Measurements from ENCODE around the gene CLCN7.
A peak's percentile ranks its signal among the peaks of the same experiment; 100 is the strongest.

The CLCN7 gene

GRCh38 chr16:1460602-1461138 is 14.2 kb downstream of the CLCN7 start:
- DNase-seq (ENCODE audit: low spot score in 2 of 2), result no peak
- no peak overlapping the region for H3K27ac Mint-ChIP-seq (ENCODE audit: low read depth)
- H3K9me3 Mint-ChIP-seq, result no peaks in the 10 kb centered on the region
- no peak for ATAC-seq (replicated peaks; ENCODE audit: extremely low read depth, poor library complexity, severe bottlenecking)
- H3K36me3 Mint-ChIP-seq (ENCODE audit: insufficient read depth), result peaks cover 9% of the 10 kb centered on the region
- no peaks in the 10 kb centered on the region for H3K27me3 Mint-ChIP-seq
- H3K4me3 Mint-ChIP-seq, result no peak overlapping the region
- no peaks in the 10 kb centered on the region for H3K4me1 Mint-ChIP-seq

- H3K36me3 Mint-ChIP-seq (ENCODE audit: insufficient read depth), result peaks cover 7% of the 10 kb centered on the region
- H3K4me3 Mint-ChIP-seq, result no peak overlapping the region
- H3K27ac Mint-ChIP-seq (ENCODE audit: low read depth), result no peak overlapping the region
Measured at GRCh38 chr16:1459967-1460366, 14.9 kb downstream of the CLCN7 start.

GRCh38 chr16:1458977-1459341 is 15.9 kb downstream of the CLCN7 start:
- H3K27ac Mint-ChIP-seq (ENCODE audit: low read depth), result peak overlapping the region; percentile 81
- H3K9me3 Mint-ChIP-seq, result no peaks in the 10 kb centered on the region
- ATAC-seq (replicated peaks; ENCODE audit: extremely low read depth, poor library complexity, severe bottlenecking), result peak; percentile 24
- no peaks in the 10 kb centered on the region for H3K27me3 Mint-ChIP-seq
- H3K36me3 Mint-ChIP-seq (ENCODE audit: insufficient read depth), result peaks cover 7% of the 10 kb centered on the region
- no peak for DNase-seq (ENCODE audit: low spot score in 2 of 2)
- no peak overlapping the region for H3K4me3 Mint-ChIP-seq
- no peaks in the 10 kb centered on the region for H3K4me1 Mint-ChIP-seq

More at GRCh38 chr16:1459967-1460366, 14.9 kb downstream of the CLCN7 start:
- no peaks in the 10 kb centered on the region for H3K4me1 Mint-ChIP-seq
- ATAC-seq (replicated peaks; ENCODE audit: extremely low read depth, poor library complexity, severe bottlenecking) (no peak), DNase-seq (ENCODE audit: low spot score in 2 of 2) (no peak)
- H3K27me3 Mint-ChIP-seq, result no peaks in the 10 kb centered on the region
- no peaks in the 10 kb centered on the region for H3K9me3 Mint-ChIP-seq

GRCh38 chr16:1458336-1458976 is 16.4 kb downstream of the CLCN7 start:
- H3K4me3 Mint-ChIP-seq, result no peak overlapping the region
- no peaks in the 10 kb centered on the region for H3K4me1 Mint-ChIP-seq
- no peaks in the 10 kb centered on the region for H3K27me3 Mint-ChIP-seq
- peaks cover 10% of the 10 kb centered on the region for H3K36me3 Mint-ChIP-seq (ENCODE audit: insufficient read depth)
- ATAC-seq (replicated peaks; ENCODE audit: extremely low read depth, poor library complexity, severe bottlenecking) (no peak), DNase-seq (ENCODE audit: low spot score in 2 of 2) (no peak)
- H3K27ac Mint-ChIP-seq (ENCODE audit: low read depth), result peak overlapping the region; percentile 81
- H3K9me3 Mint-ChIP-seq, result no peaks in the 10 kb centered on the region

DNA sequence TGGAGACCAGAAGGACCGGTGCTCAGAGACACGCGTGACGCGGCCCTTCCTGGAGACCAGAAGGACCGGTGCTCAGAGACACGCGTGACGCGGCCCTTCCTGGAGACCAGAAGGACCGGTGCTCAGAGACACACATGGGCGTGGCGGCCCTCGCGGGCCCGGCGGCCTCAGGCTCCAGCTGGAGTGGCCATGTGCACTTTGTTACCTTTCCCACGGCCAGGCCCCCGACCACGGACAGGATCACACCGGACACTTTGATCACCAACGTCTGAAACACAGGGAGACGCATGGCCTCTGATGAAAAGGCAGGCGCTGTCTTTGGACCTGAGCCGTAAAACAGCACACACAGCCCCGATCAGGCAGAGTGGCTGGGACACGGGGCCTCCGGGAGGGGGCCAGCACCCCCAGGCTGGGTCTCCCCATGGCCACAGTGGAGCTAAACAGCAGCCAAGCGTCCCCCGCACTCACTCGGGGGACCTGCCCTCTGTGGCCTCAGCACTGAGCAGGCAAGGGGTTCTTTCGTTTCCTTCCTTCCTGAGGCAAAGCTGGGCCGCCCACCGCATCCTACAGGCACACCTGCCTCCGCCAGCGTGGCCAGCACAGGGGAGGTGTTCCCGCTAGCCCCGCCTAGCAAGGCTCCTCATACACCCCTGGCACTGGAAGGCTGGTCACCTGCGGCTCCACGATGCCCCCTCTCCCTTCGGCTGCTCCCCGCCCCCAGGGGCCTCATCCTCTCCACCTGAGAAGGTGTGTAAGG is 17.2 kb downstream of the CLCN7 start:
- ATAC-seq (replicated peaks; ENCODE audit: extremely low read depth, poor library complexity, severe bottlenecking) (no peak), DNase-seq (ENCODE audit: low spot score in 2 of 2) (no peak)
- Mint-ChIP-seq H3K27me3 (no peaks in the 10 kb centered on the region), H3K9me3 (no peaks in the 10 kb centered on the region), H3K4me3 (no peak overlapping the region), H3K4me1 (no peaks in the 10 kb centered on the region), H3K27ac (ENCODE audit: low read depth) (no peak overlapping the region), H3K36me3 (ENCODE audit: insufficient read depth) (peaks cover 12% of the 10 kb centered on the region)

- no peaks in the 10 kb centered on the region for H3K9me3 Mint-ChIP-seq
- no peaks in the 10 kb centered on the region for H3K27me3 Mint-ChIP-seq
- H3K27ac Mint-ChIP-seq (ENCODE audit: low read depth), result no peak overlapping the region
Measured at GRCh38 chr16:1456951-1457350, 17.9 kb downstream of the CLCN7 start.

DNA sequence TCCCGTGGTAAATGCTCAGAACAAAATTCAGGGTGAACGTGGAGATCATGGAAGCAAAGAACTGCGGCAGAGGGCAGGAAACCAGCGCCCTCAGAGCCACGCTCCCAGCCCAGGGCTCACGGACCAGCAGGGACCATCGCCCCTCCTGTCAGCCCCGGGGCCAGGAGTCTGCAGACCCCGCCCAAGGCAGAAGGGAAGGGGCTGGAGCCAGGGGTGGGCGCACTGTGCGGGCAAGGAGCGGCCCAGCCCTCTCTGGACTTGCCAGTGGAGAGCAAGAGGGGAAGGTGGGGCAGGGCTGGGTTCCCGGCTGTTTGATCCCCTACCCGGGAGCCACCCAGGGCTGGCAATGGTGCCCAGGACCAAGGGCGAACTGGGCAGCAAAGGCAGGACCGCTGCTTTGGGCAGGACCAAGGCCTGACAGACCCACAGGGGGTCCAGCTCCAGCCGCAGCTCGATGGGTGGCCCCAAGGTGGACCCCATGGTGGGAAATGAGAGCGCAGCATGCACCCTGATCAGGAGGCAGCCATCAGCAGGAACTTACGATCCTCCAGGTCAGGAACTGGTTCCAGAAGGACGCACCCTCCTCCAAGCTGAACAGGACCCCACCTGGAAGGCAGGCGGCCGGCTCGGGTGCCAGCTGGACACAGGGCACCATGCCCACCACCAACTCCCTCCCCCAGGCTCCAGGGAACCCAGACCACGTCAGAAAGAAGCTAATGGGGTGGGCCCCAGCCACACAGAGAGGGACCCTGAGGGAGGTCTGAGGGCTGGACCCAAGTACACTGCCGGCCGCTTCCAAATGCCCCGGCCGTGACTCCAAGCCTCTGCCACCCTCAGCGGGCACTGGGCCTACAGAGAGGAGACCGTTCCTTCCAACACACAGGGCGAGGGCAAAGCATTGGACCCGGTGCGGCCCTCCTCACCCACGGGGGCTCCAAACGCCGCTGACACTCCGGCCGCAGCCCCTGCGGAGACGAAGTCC is 19.3 kb downstream of the CLCN7 start:
- H3K4me3 Mint-ChIP-seq, result no peak overlapping the region
- no peaks in the 10 kb centered on the region for H3K9me3 Mint-ChIP-seq
- DNase-seq (ENCODE audit: low spot score in 2 of 2) (no peak), ATAC-seq (replicated peaks; ENCODE audit: extremely low read depth, poor library complexity, severe bottlenecking) (no peak)
- H3K27ac Mint-ChIP-seq (ENCODE audit: low read depth), result no peak overlapping the region
- H3K4me1 Mint-ChIP-seq, result no peaks in the 10 kb centered on the region
- H3K36me3 Mint-ChIP-seq (ENCODE audit: insufficient read depth), result peaks cover 16% of the 10 kb centered on the region
- H3K27me3 Mint-ChIP-seq, result no peaks in the 10 kb centered on the region

More at GRCh38 chr16:1456951-1457350, 17.9 kb downstream of the CLCN7 start:
- ATAC-seq (replicated peaks; ENCODE audit: extremely low read depth, poor library complexity, severe bottlenecking), result no peak
- peaks cover 15% of the 10 kb centered on the region for H3K36me3 Mint-ChIP-seq (ENCODE audit: insufficient read depth)
- H3K4me3 Mint-ChIP-seq, result no peak overlapping the region
- DNase-seq (ENCODE audit: low spot score in 2 of 2), result no peak
- no peaks in the 10 kb centered on the region for H3K4me1 Mint-ChIP-seq

DNA sequence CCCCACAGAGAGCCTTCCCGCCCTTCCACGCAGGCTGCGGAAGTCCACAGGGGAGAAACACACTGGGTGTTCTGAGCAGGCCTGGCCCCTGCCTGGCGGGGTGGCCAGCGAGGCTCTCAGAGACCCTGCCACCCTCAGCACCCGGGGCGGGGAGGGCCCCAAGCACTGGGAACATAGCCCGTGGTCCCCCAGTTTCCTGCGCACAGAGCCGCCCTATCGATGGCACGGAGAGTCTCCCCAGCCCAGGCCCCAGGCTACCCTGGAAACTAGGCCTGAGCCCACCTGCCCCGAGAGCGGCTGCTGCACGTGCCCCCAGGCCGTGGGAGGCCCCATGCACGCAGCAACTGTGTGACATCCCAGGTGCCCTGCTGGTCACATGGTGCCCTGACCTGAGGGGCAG is 20.3 kb downstream of the CLCN7 start:
- DNase-seq (ENCODE audit: low spot score in 2 of 2) (no peak), ATAC-seq (replicated peaks; ENCODE audit: extremely low read depth, poor library complexity, severe bottlenecking) (no peak)
- Mint-ChIP-seq H3K9me3 (no peaks in the 10 kb centered on the region), H3K27me3 (no peaks in the 10 kb centered on the region), H3K36me3 (ENCODE audit: insufficient read depth) (peaks cover 13% of the 10 kb centered on the region), H3K4me3 (no peak overlapping the region), H3K4me1 (no peaks in the 10 kb centered on the region), H3K27ac (ENCODE audit: low read depth) (no peak overlapping the region)

GRCh38 chr16:1453316-1453715 is 21.5 kb downstream of the CLCN7 start:
- peaks cover 11% of the 10 kb centered on the region for H3K36me3 Mint-ChIP-seq (ENCODE audit: insufficient read depth)
- no peaks in the 10 kb centered on the region for H3K27me3 Mint-ChIP-seq
- H3K4me3 Mint-ChIP-seq, result no peak overlapping the region
- DNase-seq (ENCODE audit: low spot score in 2 of 2) (no peak), ATAC-seq (replicated peaks; ENCODE audit: extremely low read depth, poor library complexity, severe bottlenecking) (no peak)
- H3K27ac Mint-ChIP-seq (ENCODE audit: low read depth), result no peak overlapping the region
- no peaks in the 10 kb centered on the region for H3K4me1 Mint-ChIP-seq
- no peaks in the 10 kb centered on the region for H3K9me3 Mint-ChIP-seq

- H3K27me3 Mint-ChIP-seq, result no peaks in the 10 kb centered on the region
- H3K9me3 Mint-ChIP-seq, result no peaks in the 10 kb centered on the region
- H3K36me3 Mint-ChIP-seq (ENCODE audit: insufficient read depth), result peaks cover 9% of the 10 kb centered on the region
- no peak overlapping the region for H3K27ac Mint-ChIP-seq (ENCODE audit: low read depth)
- no peak for DNase-seq (ENCODE audit: low spot score in 2 of 2)
- H3K4me3 Mint-ChIP-seq, result no peak overlapping the region
- ATAC-seq (replicated peaks; ENCODE audit: extremely low read depth, poor library complexity, severe bottlenecking), result no peak
- H3K4me1 Mint-ChIP-seq, result no peaks in the 10 kb centered on the region
Measured at GRCh38 chr16:1452530-1452929, 22.3 kb downstream of the CLCN7 start.

DNA sequence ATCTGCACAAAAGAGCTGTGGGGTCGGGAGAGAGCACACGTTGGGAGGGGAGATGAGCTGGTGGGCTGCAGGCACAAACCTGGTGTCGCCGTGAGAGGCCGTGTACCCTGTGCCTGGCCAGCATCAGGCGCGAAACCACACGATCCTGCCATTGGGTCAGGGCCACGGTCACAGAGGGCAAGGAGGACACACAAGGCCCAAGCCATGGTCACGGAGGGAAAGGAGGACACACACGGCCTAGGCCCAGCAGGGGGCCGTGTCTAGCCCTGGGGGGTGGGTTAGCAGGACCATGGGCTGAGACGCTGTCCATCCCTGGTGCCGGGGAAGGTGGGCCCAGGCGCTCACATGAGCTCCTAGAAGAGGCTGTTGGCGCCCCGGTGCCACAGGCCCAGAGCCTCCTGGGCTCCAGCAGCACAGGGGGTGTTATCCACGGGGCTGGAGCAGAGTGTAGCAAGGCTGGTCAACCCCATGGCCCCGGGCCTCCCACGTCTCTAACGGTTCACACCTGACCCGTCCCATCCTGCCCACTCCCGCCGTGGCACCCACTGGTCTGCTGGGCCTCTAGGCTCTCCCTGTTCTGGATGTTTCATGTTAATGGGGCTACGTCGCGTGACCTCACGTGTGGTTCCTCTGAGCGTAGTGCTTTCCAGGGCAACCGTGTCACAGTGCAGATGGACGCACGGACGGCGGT is 23.0 kb downstream of the CLCN7 start:
- ATAC-seq (replicated peaks; ENCODE audit: extremely low read depth, poor library complexity, severe bottlenecking) (no peak), DNase-seq (ENCODE audit: low spot score in 2 of 2) (no peak)
- no peaks in the 10 kb centered on the region for H3K9me3 Mint-ChIP-seq
- H3K4me3 Mint-ChIP-seq, result no peak overlapping the region
- peaks cover 9% of the 10 kb centered on the region for H3K36me3 Mint-ChIP-seq (ENCODE audit: insufficient read depth)
- H3K4me1 Mint-ChIP-seq, result no peaks in the 10 kb centered on the region
- H3K27me3 Mint-ChIP-seq, result no peaks in the 10 kb centered on the region
- H3K27ac Mint-ChIP-seq (ENCODE audit: low read depth), result no peak overlapping the region

- Mint-ChIP-seq H3K27ac (ENCODE audit: low read depth) (no peak overlapping the region), H3K27me3 (no peaks in the 10 kb centered on the region), H3K4me3 (no peak overlapping the region), H3K4me1 (no peaks in the 10 kb centered on the region), H3K9me3 (no peaks in the 10 kb centered on the region), H3K36me3 (ENCODE audit: insufficient read depth) (peaks cover 9% of the 10 kb centered on the region)
- no peak for DNase-seq (ENCODE audit: low spot score in 2 of 2)
- no peak for ATAC-seq (replicated peaks; ENCODE audit: extremely low read depth, poor library complexity, severe bottlenecking)
Measured at GRCh38 chr16:1450841-1451240, 24.0 kb downstream of the CLCN7 start.
